HepG2 (cell line): ENCODE results near the gene LIPN. TPM values are rescaled to one million over a fixed set of nuclear protein-coding genes. Genes with fewer than 3 reads are reported as not detected.

Source experiments
- ATAC-seq: fragments of 200-7000 bp; cut with Tn5 transposase; 3 replicates; pipeline ENCODE4 v1.9.1; 2020; ENCODE audit warnings: mild to moderate bottlenecking, moderate library complexity
- BruUV-seq: library from RNA; stranded (reverse); fragments of 400-500 nt; replicated peaks from 2 replicates; lab custom pipeline; 2021; lab: Mats Ljungman, UMichigan
- CTCF ChIA-PET: fragments of 300-600 bp; formaldehyde crosslinking; extraction: SDS; loops from one replicate; lab custom pipeline; 2021; ENCODE audit warnings: low total read pairs, inconsistent platforms, low intra/inter-chr PET ratio; lab: Yijun Ruan, JAX
- POLR2A ChIA-PET: fragments of 350-600 bp; sonication (Branson Sonifier 250); formaldehyde crosslinking; loops from one replicate; lab custom pipeline; 2020; ENCODE audit warnings: antibody characterized with exemption, inconsistent platforms; lab: Yijun Ruan, JAX
- DNase-seq: peaks from one replicate; pipeline ENCODE4 v3.0.0-alpha.2; 2015; ENCODE audit warnings: low spot score
- FAIRE-seq: peaks from 3 replicates; lab custom pipeline; 2011; peaks lifted over from hg19 to GRCh38; lab: Jason Lieb, UNC
- H2AFZ ChIP-seq: one replicate; pipeline ENCODE4 v1.6.1; 2011; ENCODE audit warnings: low read length, inconsistent platforms
- H3K27ac ChIP-seq: fragments of 300-600 bp; 3 replicates; pipeline ENCODE4 v1.8.0; 2011; ENCODE audit warnings: mixed run types, mild to moderate bottlenecking, mixed read lengths, low read length, inconsistent platforms; ENCODE audit not compliant: insufficient read depth; ENCODE audit errors: extremely low read length
- H3K27me3 ChIP-seq, 2 experiments: fragments of 200-600 bp in 1 of 2; 2 replicates in 1 of 2; 3 replicates in 1 of 2; pipeline versions ENCODE4 v1.6.0 to v1.8.0; 2011; ENCODE audit warnings: low read length in 2 of 2, mild to moderate bottlenecking in 2 of 2, moderate library complexity in 2 of 2, inconsistent platforms in 1 of 2; ENCODE audit not compliant: insufficient read depth in 2 of 2, control insufficient read depth in 1 of 2
- H3K36me3 ChIP-seq, 2 experiments: fragments of 200-600 bp in 1 of 2; replicated peaks in 1 of 2; 2 replicates in 1 of 2; 3 replicates in 1 of 2; pipeline versions ENCODE4 v1.5.1 to v1.8.0; 2011; ENCODE audit warnings: low read length in 2 of 2, inconsistent platforms in 1 of 2; ENCODE audit not compliant: insufficient read depth in 2 of 2, control insufficient read depth in 1 of 2
- H3K4me1 ChIP-seq: 2 replicates; pipeline ENCODE4 v1.5.1; 2012; ENCODE audit warnings: low read length, inconsistent platforms; ENCODE audit not compliant: insufficient read depth
- H3K4me2 ChIP-seq: 2 replicates; pipeline ENCODE4 v1.6.0; 2011; ENCODE audit warnings: low read depth, low read length, inconsistent platforms
- H3K4me3 ChIP-seq, 3 experiments: fragments of 200-600 bp in 1 of 3; sonication (generic), shearing (Covaris generic) in 1 of 3; replicated peaks in 1 of 3; 2 replicates each; pipeline ENCODE4 v1.5.1; 2011 to 2016; ENCODE audit warnings: low read length in 3 of 3, inconsistent platforms in 2 of 3, low read depth in 2 of 3, mild to moderate bottlenecking in 2 of 3, control low read depth in 1 of 3, mixed read lengths in 1 of 3; ENCODE audit not compliant: insufficient read depth in 1 of 3
- H3K79me2 ChIP-seq: one replicate; pipeline ENCODE4 v1.6.1; 2011; ENCODE audit warnings: low read length, inconsistent platforms; ENCODE audit not compliant: insufficient read depth
- H3K9ac ChIP-seq: 2 replicates; pipeline ENCODE4 v1.6.0; 2011; ENCODE audit warnings: mild to moderate bottlenecking, low read depth, low read length, inconsistent platforms; ENCODE audit not compliant: insufficient read depth
- H3K9me3 ChIP-seq: 2 replicates; pipeline ENCODE4 v1.5.1; 2012; ENCODE audit warnings: mild to moderate bottlenecking, low read length
- H4K20me1 ChIP-seq: 2 replicates; pipeline ENCODE4 v1.6.0; 2011; ENCODE audit warnings: inconsistent platforms, mild to moderate bottlenecking, low read length, moderate library complexity; ENCODE audit not compliant: insufficient read depth
- HMG20A ChIP-seq: IDR thresholded peaks from 2 replicates; pipeline ENCODE4 v1.6.1; 2016; ENCODE audit warnings: borderline replicate concordance
- ISX ChIP-seq: sonication (generic); formaldehyde crosslinking; conservative IDR thresholded peaks from 2 replicates; pipeline ENCODE4 v1.5.0; 2020; ENCODE audit warnings: missing genetic modification reagents
- PHF21A ChIP-seq: sonication (generic); formaldehyde crosslinking; IDR thresholded peaks from 2 replicates; pipeline ENCODE4 v1.5.0; 2020; ENCODE audit warnings: mild to moderate bottlenecking, missing genetic modification reagents
- REPIN1 ChIP-seq: sonication (generic); formaldehyde crosslinking; IDR thresholded peaks from 2 replicates; pipeline ENCODE4 v1.8.0; 2022; ENCODE audit warnings: missing genetic modification reagents, low read depth, mild to moderate bottlenecking, borderline replicate concordance
- SOX5 ChIP-seq: IDR thresholded peaks from 2 replicates; pipeline ENCODE4 v1.6.1; 2016; ENCODE audit warnings: borderline replicate concordance
- SP4 ChIP-seq: sonication (generic); formaldehyde crosslinking; IDR thresholded peaks from 2 replicates; pipeline ENCODE4 v1.8.1; 2023; ENCODE audit warnings: mild to moderate bottlenecking, missing genetic modification reagents
- TGIF2 ChIP-seq: IDR thresholded peaks from 2 replicates; pipeline ENCODE4 v1.6.1; 2016; ENCODE audit warnings: control low read depth, missing compliant biosample characterization
- ZNF121 ChIP-seq: sonication (generic); formaldehyde crosslinking; IDR thresholded peaks from 2 replicates; pipeline ENCODE4 v1.5.0; 2020; ENCODE audit warnings: mild to moderate bottlenecking, missing genetic modification reagents
- ZNF232 ChIP-seq: sonication (generic); formaldehyde crosslinking; IDR thresholded peaks from 2 replicates; pipeline ENCODE4 v1.4.0; 2020; ENCODE audit warnings: missing genetic modification reagents, borderline replicate concordance
- ZNF570 ChIP-seq: sonication (generic); formaldehyde crosslinking; IDR thresholded peaks from 2 replicates; pipeline ENCODE4 v1.4.0; 2020; ENCODE audit warnings: mild to moderate bottlenecking, missing genetic modification reagents, borderline replicate concordance
- ZNF589 ChIP-seq: sonication (generic); formaldehyde crosslinking; conservative IDR thresholded peaks from 2 replicates; pipeline ENCODE4 v1.8.0; 2022; ENCODE audit warnings: mild to moderate bottlenecking, moderate library complexity, missing genetic modification reagents
- ZNF737 ChIP-seq: sonication (generic); formaldehyde crosslinking; IDR thresholded peaks from 2 replicates; pipeline ENCODE4 v1.5.0; 2020; ENCODE audit warnings: missing genetic modification reagents, mild to moderate bottlenecking, borderline replicate concordance
- WGBS: methylation state at CpG from one replicate; pipeline ENCODE4 v1.1.6; 2017; ENCODE audit warnings: low lambda C conversion rate; 5-methylcytosine and 5-hydroxymethylcytosine counted together
- in situ Hi-C: cut with HindIII; loops from 2 replicates; pipeline ENCODE4 v1.10.0; 2017; ENCODE audit warnings: low pct_unique_long_range_greater_than_20kb; ENCODE audit not compliant: extremely low pct_ligation_motif_present
- intact Hi-C: fragments of 100-400 bp; cut with micrococcal nuclease; formaldehyde crosslinking; loops from one replicate; pipeline ENCODE4 v1.10.0; 2022; ENCODE audit not compliant: unreplicated experiment
- polyA plus RNA-seq, 8 experiments: library from polyadenylated mRNA; depleted of rRNA in 3 of 8; stranded (reverse) in 7 of 8; unstranded in 1 of 8; fragments of >200 nt; fragmentation: Illumina TruSeq in 4 of 8; extraction: Trizol in 4 of 8; gene quantifications; 2 replicates each; pipeline versions ENCODE4 v1.2.1 to v1.2.3, GENCODE V29; 2011 to 2016; ENCODE audit warnings: low read depth in 4 of 8, missing spikeins in 1 of 8, mixed read lengths in 1 of 8; ENCODE audit not compliant: insufficient read depth in 1 of 8
- total RNA-seq, 5 experiments: library from RNA; depleted of rRNA; stranded (reverse); fragments of >200 nt; fragmentation: Illumina TruSeq; extraction: Trizol; gene quantifications; 2 replicates each; pipeline ENCODE4 v1.2.3, GENCODE V29; 2016; ENCODE audit warnings: low read depth in 1 of 5
- TF ChIP-seq, protein P1 (sequence below): sonication (generic); formaldehyde crosslinking; IDR thresholded peaks from 2 replicates; pipeline ENCODE4 v1.4.0; 2020; ENCODE audit warnings: missing genetic modification reagents
- TF ChIP-seq, protein P2 (sequence below): IDR thresholded peaks from 2 replicates; pipeline ENCODE4 v1.6.1; 2016; ENCODE audit warnings: mild to moderate bottlenecking, missing biosample characterization, missing genetic modification reagents

LIPN gene
- total and polyA plus RNA-seq, 2 of the 13 experiments (the other 11 are each of a cell fraction or from before 2014, with no cell fraction given), result not detected

DNA sequence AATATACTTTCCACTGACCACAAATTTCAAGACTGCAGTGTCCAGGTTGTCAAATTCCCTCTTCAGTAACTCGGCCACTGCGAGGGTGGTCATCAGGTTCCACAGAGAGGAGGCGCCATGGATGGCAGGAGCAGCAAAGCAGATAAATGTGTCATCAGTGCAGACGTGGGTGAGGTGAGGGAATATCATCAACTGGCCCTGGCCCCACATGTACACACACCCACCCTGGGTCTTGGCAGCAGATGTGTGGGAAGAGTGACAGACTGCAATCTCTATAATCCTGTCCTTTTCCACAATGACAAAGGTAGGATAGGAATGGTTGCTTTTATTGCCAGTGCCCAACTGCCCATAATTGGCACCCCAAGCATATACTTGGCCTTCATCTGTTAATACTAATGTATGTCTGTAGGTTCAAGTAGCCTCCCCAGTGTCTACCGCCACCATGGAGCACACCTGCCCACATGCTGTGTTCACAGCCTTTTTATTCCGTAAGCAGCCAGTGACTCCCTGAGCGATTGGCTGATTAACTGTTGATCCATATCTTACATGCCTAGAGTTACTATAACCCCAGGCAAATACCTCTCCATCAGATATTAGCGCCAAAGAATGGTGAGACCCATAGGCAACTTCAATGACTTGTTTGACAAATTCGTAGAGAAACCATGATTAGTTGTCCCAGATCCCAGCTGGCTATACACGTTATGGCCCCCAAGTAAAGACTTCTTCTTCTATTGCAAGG, 26.4 kb downstream of the LIPN start:
- no peaks in the 10 kb centered on the region for H3K9me3 ChIP-seq
- intact Hi-C loops, result no loop called here
- DNase-seq (no peak), ATAC-seq (no peak), FAIRE-seq (no peak)
- H3K27ac ChIP-seq, result no peak overlapping the region
- no peaks in the 10 kb centered on the region for H3K4me1 ChIP-seq
- H3K9ac ChIP-seq, result no peak overlapping the region
- CTCF ChIA-PET, result no interaction called here
- in situ Hi-C loops, result no loop called here
- no peaks in the 10 kb centered on the region for H3K27me3 ChIP-seq
- no peaks in the 10 kb centered on the region for H4K20me1 ChIP-seq
- WGBS, result 27% methylated on average over 10 of the region's 10 CpGs
- POLR2A ChIA-PET, result no interaction called here
- no peak overlapping the region for H3K4me2 ChIP-seq
- no peak overlapping the region for H2AFZ ChIP-seq
- H3K79me2 ChIP-seq, result no peaks in the 10 kb centered on the region
- no TSS peak for BruUV-seq
- H3K36me3 ChIP-seq, result no peaks in the 10 kb centered on the region
- TF ChIP-seq SOX5, result no peak
- TF ChIP-seq ZNF570 (CRISPR knock-in tag), result no peak
- no peak for TF ChIP-seq PHF21A (CRISPR knock-in tag)
- TF ChIP-seq ISX (CRISPR knock-in tag), result no peak
- TF ChIP-seq REPIN1 (CRISPR knock-in tag), result no peak
- TF ChIP-seq, all 625 proteins: peak for 0
- H3K4me3 ChIP-seq, result no peak overlapping the region

DNA sequence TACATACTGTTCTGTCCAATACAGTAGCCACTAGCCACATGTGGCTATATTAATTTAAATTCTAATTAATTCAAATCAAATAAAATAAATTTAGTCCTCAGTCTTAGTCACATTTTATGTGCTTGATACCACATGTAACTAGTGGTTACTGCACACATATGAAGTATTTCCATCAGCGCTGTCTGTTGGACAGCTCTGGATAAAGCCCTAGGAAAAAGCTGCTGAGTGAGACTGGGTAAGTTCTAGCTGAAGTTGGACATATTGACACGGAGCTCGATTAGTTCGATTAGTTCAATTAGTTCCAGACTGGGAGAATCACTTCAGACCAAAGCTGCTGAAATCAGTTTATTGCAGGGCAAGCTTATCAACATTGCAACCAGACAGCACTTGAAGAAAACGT, 27.6 kb downstream of the LIPN start:
- Histone ChIP-seq H3K9ac (no peak overlapping the region), H3K9me3 (no peaks in the 10 kb centered on the region), H4K20me1 (no peaks in the 10 kb centered on the region), H3K4me3 (no peak overlapping the region), H2AFZ (no peak overlapping the region), H3K4me1 (no peaks in the 10 kb centered on the region), H3K4me2 (no peak overlapping the region), H3K27ac (no peak overlapping the region), H3K79me2 (no peaks in the 10 kb centered on the region), H3K27me3 (no peaks in the 10 kb centered on the region), H3K36me3 (no peaks in the 10 kb centered on the region)
- BruUV-seq, result no TSS peak
- DNase-seq (no peak), ATAC-seq (no peak), FAIRE-seq (no peak)
- in situ Hi-C loops (no loop called here), intact Hi-C loops (no loop called here)
- 14% methylated on average over 5 of the region's 5 CpGs for WGBS
- ChIA-PET POLR2A (no interaction called here), CTCF (no interaction called here)
- no peak for TF ChIP-seq ZNF737 (CRISPR knock-in tag)
- no peak for TF ChIP-seq HMG20A
- no peak for TF ChIP-seq ZNF589
- TF ChIP-seq, protein P1, sequence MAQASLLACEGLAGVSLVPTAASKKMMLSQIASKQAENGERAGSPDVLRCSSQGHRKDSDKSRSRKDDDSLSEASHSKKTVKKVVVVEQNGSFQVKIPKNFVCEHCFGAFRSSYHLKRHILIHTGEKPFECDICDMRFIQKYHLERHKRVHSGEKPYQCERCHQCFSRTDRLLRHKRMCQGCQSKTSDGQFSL (CRISPR knock-in tag), result no peak
- no peak for TF ChIP-seq TGIF2 (CRISPR knock-in tag)
- TF ChIP-seq ZNF232 (CRISPR knock-in tag), result no peak
- TF ChIP-seq, protein P2, sequence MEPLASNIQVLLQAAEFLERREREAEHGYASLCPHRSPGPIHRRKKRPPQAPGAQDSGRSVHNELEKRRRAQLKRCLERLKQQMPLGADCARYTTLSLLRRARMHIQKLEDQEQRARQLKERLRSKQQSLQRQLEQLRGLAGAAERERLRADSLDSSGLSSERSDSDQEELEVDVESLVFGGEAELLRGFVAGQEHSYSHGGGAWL (CRISPR knock-in tag), result no peak
- TF ChIP-seq ZNF121 (CRISPR knock-in tag), result no peak
- no peak for TF ChIP-seq SP4 (CRISPR knock-in tag)
